ENCODE measurements around the gene SUPT6H. TPM values are rescaled to one million over a fixed set of nuclear protein-coding genes. Genes with fewer than 3 reads are reported as not detected.

SUPT6H gene
- total and polyA plus RNA-seq, 2 of the 8 experiments (the other 6 are each of a cell fraction or from before 2014, with no cell fraction given), result 32.0 to 59.9 TPM

DNA sequence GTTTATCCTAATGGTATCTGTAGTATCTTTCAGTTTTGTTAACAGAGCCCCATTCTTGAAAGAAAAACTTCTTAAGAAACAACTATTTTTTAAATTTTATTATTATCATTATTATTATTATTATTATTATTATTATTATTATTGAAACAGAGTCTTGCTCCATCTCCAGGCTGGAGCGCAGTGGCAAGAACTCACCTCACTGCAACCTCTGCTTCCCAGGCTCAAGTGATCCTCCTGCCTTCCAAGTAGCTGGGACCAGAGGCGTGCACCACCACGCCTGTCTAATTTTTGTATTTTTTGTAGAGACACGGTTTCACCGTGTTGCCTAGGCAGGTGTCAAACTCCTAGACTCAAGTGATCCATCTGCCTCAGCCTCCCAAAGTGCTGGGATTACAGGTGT lies 23.4 kb downstream of the SUPT6H start:
- no peak overlapping the region for H2AK5ac ChIP-seq (ENCODE audit: low read depth, low read length)
- POLR2A ChIA-PET (ENCODE audit: partially characterized antibody), result interaction anchor here (1.0 to 6.5 kb wide), 5 partner anchors 8 to 41 kb away, joined by 3 to 35 read pairs (median 6); partner anchors contain the start of gene BLTP2
- FAIRE-seq, result no peak

More for the DNA sequence above, 23.4 kb downstream of the SUPT6H start:
- no peak overlapping the region for H4K91ac ChIP-seq (replicated peaks; ENCODE audit: insufficient read length, low read length)
- H3K36me3 ChIP-seq (ENCODE audit: control insufficient read depth in 2 of 4, insufficient read depth in 4 of 4, low read length in 3 of 4), result peaks cover 62 to 100% (median 91%) of the 10 kb centered on the region in 4 experiments
- no peaks in the 10 kb centered on the region for H3K27me3 ChIP-seq (replicated peaks in 1 of 4; ENCODE audit: control insufficient read depth in 3 of 4, extremely low read depth in 1 of 4, insufficient read depth in 3 of 4, low read length in 3 of 4)
- no peak overlapping the region for H4K8ac ChIP-seq (ENCODE audit: extremely low read depth, insufficient read depth, low read length)
- no peaks in the 10 kb centered on the region for H3K9me3 ChIP-seq (ENCODE audit: insufficient read depth in 2 of 2, low read depth in 1 of 2, low read length in 1 of 2)
- no peak for DNase-seq (ENCODE audit: low read depth in 1 of 2, low spot score in 2 of 2)
- no peak overlapping the region for H3K4ac ChIP-seq (replicated peaks; ENCODE audit: insufficient read length, low read depth, low read length)
- H3K14ac ChIP-seq (ENCODE audit: insufficient read length), result no peak overlapping the region
- H4K20me1 ChIP-seq (replicated peaks in 1 of 2; ENCODE audit: control insufficient read depth in 1 of 2, insufficient read depth in 2 of 2, low read length in 2 of 2), result peaks cover 3 to 8% of the 10 kb centered on the region in 2 experiments
- no peak overlapping the region for H3K56ac ChIP-seq (replicated peaks; ENCODE audit: insufficient read length, low read depth, low read length)
- H4K5ac ChIP-seq (ENCODE audit: insufficient read length, low read depth, low read length), result no peak overlapping the region
- no peak overlapping the region for H2BK15ac ChIP-seq (ENCODE audit: low read length)
- no peak overlapping the region for H2BK120ac ChIP-seq (replicated peaks; ENCODE audit: low read depth, low read length)
- H3K9ac ChIP-seq (replicated peaks in 1 of 4; ENCODE audit: extremely low read depth in 1 of 4, low read depth in 3 of 4, low read length in 3 of 4), result no peak overlapping the region
- no peak overlapping the region for H2BK12ac ChIP-seq (ENCODE audit: low read depth, low read length)
- CTCF ChIA-PET (ENCODE audit: partially characterized antibody), result interaction anchor here (3.3 kb wide), 1 partner anchor 9 kb away, joined by 13 read pairs; no protein-coding TSS in a partner anchor
- H3K4me3 ChIP-seq (ENCODE audit: extremely low read depth in 1 of 4, insufficient read depth in 2 of 4, low read depth in 3 of 4, low read length in 4 of 4), result no peak overlapping the region
- H2AFZ ChIP-seq (ENCODE audit: low read length), result no peak overlapping the region
- TF ChIP-seq RBBP5 (IDR thresholded peaks at IDR 0.05; ENCODE audit: borderline replicate concordance, low read depth, low read length), result no peak
- TF ChIP-seq GTF2F1 (IDR thresholded peaks at IDR 0.05; ENCODE audit: borderline replicate concordance, low read depth, low read length), result no peak
- TF ChIP-seq SP1 (IDR thresholded peaks at IDR 0.05; ENCODE audit: low read depth, low read length), result no peak
- no peak for TF ChIP-seq TBP (IDR thresholded peaks at IDR 0.05; ENCODE audit: low read depth, low read length)
- no peak for TF ChIP-seq FOSL1 (IDR thresholded peaks at IDR 0.05; ENCODE audit: insufficient read depth, low read depth, low read length)
- no peak for TF ChIP-seq YY1 (IDR thresholded peaks at IDR 0.05; ENCODE audit: low read depth, low read length)
- TF ChIP-seq SRF (IDR thresholded peaks at IDR 0.05; ENCODE audit: low read depth, low read length), result no peak
- no peak for TF ChIP-seq CREB1 (IDR thresholded peaks at IDR 0.05)
- no peak for TF ChIP-seq CTBP2 (IDR thresholded peaks at IDR 0.05; ENCODE audit: borderline replicate concordance, insufficient read depth, insufficient read length, low read length)
- no peak for TF ChIP-seq JUN (IDR thresholded peaks at IDR 0.05; ENCODE audit: low read depth, low read length)
- no peak for TF ChIP-seq SAP30 (IDR thresholded peaks at IDR 0.05; ENCODE audit: insufficient read depth, insufficient replicate concordance, low read length)
- no peak for TF ChIP-seq KDM5A (IDR thresholded peaks at IDR 0.05; ENCODE audit: low read length)
- no peak for TF ChIP-seq CBX8 (IDR thresholded peaks at IDR 0.05; ENCODE audit: borderline replicate concordance, low read depth, low read length)
- TF ChIP-seq POLR2A (IDR thresholded peaks at IDR 0.05; ENCODE audit: control extremely low read depth in 1 of 2, low read depth in 2 of 2, low read length in 2 of 2), result no peak
- no peak for TF ChIP-seq KDM4A (IDR thresholded peaks at IDR 0.05; ENCODE audit: low read depth, low read length, severe bottlenecking)
- no peak for TF ChIP-seq SIRT6 (IDR thresholded peaks at IDR 0.05; ENCODE audit: low read length)
- H3K4me1 ChIP-seq (replicated peaks in 1 of 4; ENCODE audit: control insufficient read depth in 3 of 4, insufficient read depth in 4 of 4, low read length in 3 of 4), result no peaks in the 10 kb centered on the region
- no peak overlapping the region for H2BK20ac ChIP-seq (ENCODE audit: low read length)
- H3K18ac ChIP-seq (ENCODE audit: extremely low read depth, low read length), result no peak overlapping the region
- H3K79me2 ChIP-seq (ENCODE audit: control insufficient read depth in 1 of 2, insufficient read depth in 2 of 2, low read length in 2 of 2), result no peaks in the 10 kb centered on the region
- H3K23me2 ChIP-seq (ENCODE audit: low read depth, low read length), result no peaks in the 10 kb centered on the region
- WGBS, 2 experiments (ENCODE audit: extremely low coverage in 1 of 2, insufficient coverage in 1 of 2, insufficient read length in 1 of 2, insufficient replicate concordance in 2 of 2, low coverage in 1 of 2, low lambda C conversion rate in 2 of 2, missing lambda C conversion rate in 1 of 2), result 91% methylated on average over 5 of the region's 5 CpGs; no CpG with 5 or more reads in 1 of the 2 experiments
- no peak overlapping the region for H2BK5ac ChIP-seq (ENCODE audit: low read depth, low read length)
- H3K23ac ChIP-seq (ENCODE audit: insufficient read length), result no peak overlapping the region
- H3K79me1 ChIP-seq (ENCODE audit: low read depth, low read length), result no peaks in the 10 kb centered on the region
- no peak overlapping the region for H3K27ac ChIP-seq (ENCODE audit: low read depth, low read length)
- no peak overlapping the region for H3K4me2 ChIP-seq (ENCODE audit: insufficient read depth in 1 of 2, low read depth in 2 of 2, low read length in 2 of 2)

Data from H1 (cell line).